GM15510 (cell line): Measurements from ENCODE around the gene PPARA.

Source experiments
- POLR2A ChIP-seq: IDR thresholded peaks from 3 replicates; pipeline ENCODE4 v1.6.1; 2011; ENCODE audit warnings: borderline replicate concordance; ENCODE audit not compliant: insufficient read length; ENCODE audit errors: extremely low read depth

PPARA gene

GRCh38 chr22:46224044-46224897 is 73.9 kb downstream of the PPARA start:
- TF ChIP-seq POLR2A = no peak

GRCh38 chr22:46224898-46225290 is 74.6 kb downstream of the PPARA start:
- TF ChIP-seq POLR2A = no peak

- TF ChIP-seq POLR2A = no peak
These were observed 75.3 kb downstream of the PPARA start for GRCh38 chr22:46225631-46226030.

GRCh38 chr22:46226577-46226976 is 76.3 kb downstream of the PPARA start:
- no peak for TF ChIP-seq POLR2A

- no peak for TF ChIP-seq POLR2A
These were observed 79.4 kb downstream of the PPARA start for GRCh38 chr22:46229701-46230100.

- no peak for TF ChIP-seq POLR2A
These were observed 80.1 kb downstream of the PPARA start for GRCh38 chr22:46230262-46230901.

GRCh38 chr22:46233231-46233630 is 82.9 kb downstream of the PPARA start:
- no peak for TF ChIP-seq POLR2A

- TF ChIP-seq POLR2A = no peak
These were observed 84.6 kb downstream of the PPARA start for GRCh38 chr22:46234969-46235368.

GRCh38 chr22:46237453-46238124 is 87.3 kb downstream of the PPARA start:
- no peak for TF ChIP-seq POLR2A

GRCh38 chr22:46238541-46238940 is 88.2 kb downstream of the PPARA start:
- TF ChIP-seq POLR2A = no peak

- TF ChIP-seq POLR2A = no peak
These were observed 89.1 kb downstream of the PPARA start for GRCh38 chr22:46239261-46240048.

GRCh38 chr22:46240073-46240472 is 89.7 kb downstream of the PPARA start:
- no peak for TF ChIP-seq POLR2A

GRCh38 chr22:46240506-46240905 is 90.2 kb downstream of the PPARA start:
- no peak for TF ChIP-seq POLR2A

- no peak for TF ChIP-seq POLR2A
These were observed 90.6 kb downstream of the PPARA start for GRCh38 chr22:46240907-46241306.
